Measurements from ENCODE around the gene P3H3. TPM values are rescaled to one million over a fixed set of nuclear protein-coding genes. Genes with fewer than 3 reads are reported as not detected.
"Not testable (repeated sequence)": the region's sequence is repeated elsewhere in the genome, so short reads cannot be mapped to it uniquely, and the experiment has no call there.

The P3H3 gene
- total RNA-seq, 1 experiment from 2014 or later, result 24.1 TPM

GRCh38 chr12:6843118-6843902 is 15.1 kb downstream of the P3H3 start:
- no peak for DNase-seq (ENCODE audit: low read depth)

DNA sequence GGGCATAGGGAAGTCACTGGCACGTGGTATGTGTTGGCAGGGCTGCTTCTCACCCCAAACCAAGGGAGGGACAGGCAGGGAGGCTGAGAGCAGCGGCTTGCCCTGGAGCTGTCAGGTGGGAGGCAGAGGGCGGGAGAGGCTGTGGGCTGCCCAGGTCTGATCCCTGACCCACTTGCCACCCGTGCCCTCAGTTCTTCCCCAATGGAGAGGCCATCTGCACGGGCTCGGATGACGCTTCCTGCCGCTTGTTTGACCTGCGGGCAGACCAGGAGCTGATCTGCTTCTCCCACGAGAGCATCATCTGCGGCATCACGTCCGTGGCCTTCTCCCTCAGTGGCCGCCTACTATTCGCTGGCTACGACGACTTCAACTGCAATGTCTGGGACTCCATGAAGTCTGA is 17.2 kb downstream of the P3H3 start:
- no peak for DNase-seq (ENCODE audit: low read depth)

DNA sequence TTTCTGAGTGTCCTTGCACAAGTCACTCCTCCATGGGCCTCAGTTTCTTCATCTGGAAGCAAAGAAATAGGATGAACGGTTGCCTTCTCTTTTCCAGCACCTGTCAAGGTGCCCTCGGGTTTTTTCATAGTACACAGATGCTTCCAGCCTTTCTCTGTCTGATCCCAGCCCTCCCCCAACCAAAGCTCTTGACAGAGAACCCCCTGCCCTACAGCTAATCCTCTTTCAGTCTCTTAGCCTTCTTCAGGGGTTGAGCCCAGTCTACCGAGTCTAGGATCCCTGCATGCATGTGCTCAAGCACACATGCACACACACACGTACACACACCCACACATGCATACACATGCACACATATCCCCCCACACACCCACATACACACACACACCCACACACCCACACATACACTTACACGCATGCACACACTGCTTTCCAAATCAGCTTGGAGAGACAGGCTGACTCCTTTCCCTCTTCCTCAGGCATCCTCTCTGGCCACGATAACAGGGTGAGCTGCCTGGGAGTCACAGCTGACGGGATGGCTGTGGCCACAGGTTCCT is 18.2 kb downstream of the P3H3 start:
- no peak for DNase-seq (ENCODE audit: low read depth)

DNA sequence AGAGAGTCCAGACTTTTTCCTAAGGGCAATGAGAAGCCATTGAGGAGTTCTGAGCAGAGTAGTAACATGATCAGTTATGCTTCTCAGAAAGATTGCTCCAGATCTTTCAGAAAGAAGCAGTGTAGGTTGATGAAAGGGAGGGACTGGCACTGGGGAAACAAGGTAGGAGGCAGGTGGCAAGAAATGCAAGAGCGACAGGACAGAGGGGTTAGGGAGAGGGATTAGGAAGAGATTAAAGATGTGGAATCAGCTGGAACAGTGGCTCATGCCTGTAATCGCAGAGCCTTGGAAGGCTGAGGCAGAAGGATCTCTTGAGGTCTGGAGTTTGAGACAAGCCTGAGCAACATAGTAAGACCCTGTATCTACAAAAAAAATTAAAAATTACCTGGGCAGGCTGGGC is 19.5 kb downstream of the P3H3 start:
- no peak for DNase-seq (ENCODE audit: low read depth)

DNA sequence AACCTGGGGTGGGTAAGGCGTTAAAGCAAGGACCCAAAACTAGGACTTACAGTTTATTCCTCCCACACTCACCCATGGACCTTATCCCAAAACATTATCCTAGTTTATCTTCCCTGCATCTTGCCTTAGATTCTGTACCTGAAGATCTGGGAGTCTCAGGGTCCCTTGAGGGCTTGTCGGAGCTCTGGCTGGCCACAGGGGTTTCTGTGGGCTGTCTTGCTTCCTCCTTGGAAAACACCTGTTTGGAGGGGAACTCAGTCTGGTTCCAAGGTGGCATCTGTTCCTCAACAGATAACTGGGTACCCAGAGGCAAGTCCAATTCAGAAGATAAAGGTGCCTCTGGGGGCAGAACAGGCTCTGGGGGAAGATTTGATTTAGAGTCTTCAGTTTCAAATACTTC is 21.2 kb downstream of the P3H3 start:
- no peak for DNase-seq (ENCODE audit: low read depth)

DNA sequence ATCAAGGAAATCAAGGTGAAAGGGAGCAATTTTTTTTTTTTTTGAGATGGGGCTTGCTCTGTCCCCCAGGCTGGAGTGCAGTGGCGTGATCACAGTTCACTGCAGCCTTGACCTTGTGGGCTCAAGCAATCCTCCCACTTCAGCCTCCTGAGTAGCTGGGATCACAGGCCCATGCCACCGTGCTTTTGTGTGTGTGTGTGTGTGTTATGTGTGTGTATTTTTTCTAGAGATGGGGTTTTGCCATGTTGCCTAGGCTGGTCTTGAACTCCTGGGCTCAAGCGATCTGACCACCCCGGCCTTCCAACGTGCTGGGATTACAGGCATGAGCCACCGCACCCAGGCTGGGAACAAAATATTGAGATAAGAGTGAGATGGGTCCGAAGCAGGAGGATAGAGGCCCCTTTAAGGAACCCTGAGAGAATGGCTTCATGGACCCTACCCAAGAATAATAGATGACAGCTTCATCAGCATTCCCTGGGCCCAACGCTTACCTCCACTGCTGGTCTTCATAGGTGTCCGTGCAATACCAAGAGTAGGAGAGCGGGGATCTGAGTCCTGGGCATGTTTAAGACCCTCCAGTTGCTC is 21.9 kb downstream of the P3H3 start:
- no peak for DNase-seq (ENCODE audit: low read depth)

DNA sequence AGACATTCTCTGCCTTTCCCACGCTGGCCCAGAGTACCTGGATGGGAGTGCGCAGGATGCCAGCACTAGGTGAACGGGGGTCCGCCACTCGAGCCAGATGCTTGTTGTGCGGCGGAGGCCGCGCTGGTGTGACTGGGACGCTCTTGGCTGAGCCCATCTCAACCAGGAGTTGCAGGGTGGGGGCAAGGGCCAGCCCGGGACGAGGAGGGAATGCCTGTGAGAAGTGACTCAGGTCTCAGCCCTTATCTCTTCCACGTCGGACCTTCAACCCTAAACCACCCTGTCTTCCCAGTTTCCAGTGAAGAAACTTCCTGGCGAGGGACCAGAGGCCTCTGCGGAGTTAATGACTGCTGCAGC is 22.6 kb downstream of the P3H3 start:
- DNase-seq (ENCODE audit: low read depth), result peak; percentile 59

DNA sequence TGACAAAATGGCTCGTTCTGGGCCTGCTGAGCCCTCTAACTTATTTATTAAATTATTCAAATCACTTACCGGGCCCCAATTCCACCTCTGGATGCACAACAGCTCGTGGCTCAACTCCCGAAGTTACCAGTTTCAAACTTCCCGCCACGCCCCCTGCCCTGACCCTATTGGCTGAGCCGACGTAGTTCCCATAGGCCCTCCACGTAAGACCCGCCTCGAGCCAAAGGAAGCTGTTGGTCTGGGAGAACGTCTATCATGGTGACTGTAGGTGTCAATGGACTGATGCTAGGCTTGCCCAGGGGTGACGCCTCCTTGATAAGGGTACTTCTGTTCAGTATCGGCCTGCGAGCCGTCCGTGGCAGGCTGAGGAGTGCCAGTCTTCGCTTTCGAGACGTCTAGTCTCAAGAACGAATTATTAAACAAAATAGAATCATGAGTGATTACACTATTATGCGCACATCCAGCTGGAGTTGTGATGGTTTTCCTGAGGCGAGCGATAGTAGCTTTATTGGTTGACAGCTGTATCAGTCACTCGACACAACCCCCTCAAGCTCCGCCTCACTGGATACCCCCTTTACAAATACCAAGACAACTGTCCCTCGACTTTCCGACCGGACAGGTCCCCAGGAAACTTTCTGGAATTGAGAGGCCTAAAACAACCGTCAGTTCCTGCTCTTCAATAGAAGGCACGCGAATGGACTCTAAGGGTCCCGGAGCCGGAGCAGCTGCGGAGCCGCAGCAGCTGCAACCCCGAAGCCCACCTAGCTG is 23.1 kb downstream of the P3H3 start, which contains the start of gene CDCA3:
CDCA3 (minus strand) TSS at position 134 of the 768 bp plus-strand sequence. CDS start 334 bp downstream, outside the sequence.
- DNase-seq (ENCODE audit: low read depth), result peak; percentile 99

DNA sequence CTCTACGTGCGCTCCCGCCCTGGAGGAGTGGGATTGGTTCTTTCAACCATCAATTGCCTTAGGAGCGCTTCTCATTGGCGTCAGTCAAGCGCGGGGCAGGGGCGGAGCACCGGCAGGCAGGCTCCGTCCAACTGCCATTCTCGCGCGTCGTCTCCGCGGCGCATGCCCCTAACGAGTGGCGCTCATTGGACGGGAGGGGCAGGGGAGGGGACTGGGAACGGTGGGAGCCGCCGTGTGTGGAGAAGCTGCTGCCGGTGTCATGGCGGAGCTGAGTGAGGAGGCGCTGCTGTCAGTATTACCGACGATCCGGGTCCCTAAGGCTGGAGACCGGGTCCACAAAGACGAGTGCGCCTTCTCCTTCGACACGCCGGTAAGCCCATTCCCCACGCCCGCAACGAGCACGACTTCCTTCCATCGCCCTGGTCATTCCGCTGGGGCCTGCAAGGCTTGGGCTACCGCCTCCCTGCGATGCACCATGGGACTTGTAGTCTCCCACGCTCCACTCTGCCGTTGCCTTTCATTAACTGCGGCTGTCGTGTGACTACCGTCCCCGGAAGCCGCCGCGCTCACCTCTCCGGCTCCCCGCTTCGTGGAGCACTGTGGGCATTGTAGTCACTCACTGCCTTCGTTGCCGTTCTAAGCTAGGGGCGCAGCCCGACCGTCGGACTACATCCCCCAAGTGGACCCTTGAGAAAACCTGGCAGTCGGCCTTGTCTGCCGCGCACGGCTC is 23.9 kb downstream of the P3H3 start, which contains the start of gene USP5:
USP5 (plus strand) TSS at position 230 of the 730 bp plus-strand sequence; CDS start at position 260, 30 bp downstream.
- DNase-seq (ENCODE audit: low read depth), result peak; percentile 100

DNA sequence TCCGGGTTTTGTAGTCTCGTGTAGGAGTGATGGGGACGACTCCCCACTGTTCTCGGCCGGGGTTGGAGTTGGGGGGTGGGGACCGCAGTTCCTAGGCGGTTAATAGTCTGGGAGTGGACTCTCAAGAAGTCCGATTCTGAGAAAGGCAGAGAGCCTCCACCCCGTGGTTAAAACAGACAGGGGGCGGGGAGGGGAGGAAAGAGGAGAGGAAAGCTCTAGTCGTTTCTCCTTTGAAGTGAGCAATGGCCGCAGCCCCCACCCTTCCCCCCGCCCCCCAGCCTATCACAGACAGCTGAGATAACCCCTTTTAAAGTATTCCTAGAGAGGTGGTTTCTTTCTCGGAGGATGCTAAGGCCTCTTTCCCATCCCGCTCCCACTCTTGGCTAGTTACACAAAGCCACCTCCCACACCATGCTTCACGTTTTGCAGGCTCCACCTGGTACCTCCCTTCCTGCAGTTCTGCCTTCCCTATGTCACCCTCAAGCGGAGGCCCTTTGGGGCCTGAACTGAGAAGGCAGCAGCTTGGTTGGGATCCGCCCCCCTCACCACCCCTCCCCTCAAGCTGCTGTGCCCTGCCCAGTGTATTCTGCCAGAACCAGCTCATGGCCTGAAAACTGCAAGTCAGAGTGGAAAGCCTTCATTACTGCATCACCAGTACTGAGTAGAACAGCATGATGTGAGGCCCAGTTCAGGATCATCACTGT is 24.6 kb downstream of the P3H3 start:
- peak; percentile 80 for DNase-seq (ENCODE audit: low read depth)

- no peak for DNase-seq (ENCODE audit: low read depth)
These were observed 25.4 kb downstream of the P3H3 start for GRCh38 chr12:6853626-6854025.

- DNase-seq (ENCODE audit: low read depth), result no peak
These were observed 25.8 kb downstream of the P3H3 start for GRCh38 chr12:6854036-6854435.

- DNase-seq (ENCODE audit: low read depth), result no peak
These were observed 27.1 kb downstream of the P3H3 start for GRCh38 chr12:6855322-6855721.

- no peak for DNase-seq (ENCODE audit: low read depth)
These were observed 30.6 kb downstream of the P3H3 start for GRCh38 chr12:6858799-6859198.

DNA sequence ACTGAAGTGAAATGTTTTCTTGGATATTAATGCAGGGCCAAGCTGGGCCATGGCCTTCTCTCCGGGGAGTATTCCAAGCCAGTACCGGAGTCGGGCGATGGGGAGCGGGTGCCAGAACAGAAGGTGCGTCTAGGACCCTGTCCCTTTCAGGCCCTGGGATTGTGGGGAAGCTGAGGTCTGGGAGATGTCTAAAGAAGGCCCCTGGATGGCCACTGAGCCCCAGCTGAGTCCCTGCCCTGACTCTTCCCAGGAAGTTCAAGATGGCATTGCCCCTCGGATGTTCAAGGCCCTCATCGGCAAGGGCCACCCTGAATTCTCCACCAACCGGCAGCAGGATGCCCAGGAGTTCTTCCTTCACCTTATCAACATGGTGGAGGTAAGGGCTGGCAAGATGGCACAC is 31.9 kb downstream of the P3H3 start:
- no peak for DNase-seq (ENCODE audit: low read depth)

DNA sequence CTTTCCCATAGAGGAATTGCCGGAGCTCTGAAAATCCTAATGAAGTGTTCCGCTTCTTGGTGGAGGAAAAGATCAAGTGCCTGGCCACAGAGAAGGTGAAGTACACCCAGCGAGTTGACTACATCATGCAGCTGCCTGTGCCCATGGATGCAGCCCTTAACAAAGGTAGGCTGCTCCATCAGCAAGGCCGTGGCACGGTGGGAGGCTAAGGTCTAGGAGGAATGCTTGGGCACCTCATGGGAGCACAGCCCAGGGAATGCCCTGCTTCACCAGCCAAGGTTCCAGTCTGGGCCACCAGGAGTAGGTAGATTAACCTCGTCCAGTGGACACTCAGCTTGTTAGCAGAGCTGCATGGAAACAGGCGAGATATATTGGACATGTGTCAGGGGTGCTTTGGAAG is 32.7 kb downstream of the P3H3 start:
- no peak for DNase-seq (ENCODE audit: low read depth)

- DNase-seq (ENCODE audit: low read depth), result no peak
These were observed 33.2 kb downstream of the P3H3 start for GRCh38 chr12:6861391-6861790.

DNA sequence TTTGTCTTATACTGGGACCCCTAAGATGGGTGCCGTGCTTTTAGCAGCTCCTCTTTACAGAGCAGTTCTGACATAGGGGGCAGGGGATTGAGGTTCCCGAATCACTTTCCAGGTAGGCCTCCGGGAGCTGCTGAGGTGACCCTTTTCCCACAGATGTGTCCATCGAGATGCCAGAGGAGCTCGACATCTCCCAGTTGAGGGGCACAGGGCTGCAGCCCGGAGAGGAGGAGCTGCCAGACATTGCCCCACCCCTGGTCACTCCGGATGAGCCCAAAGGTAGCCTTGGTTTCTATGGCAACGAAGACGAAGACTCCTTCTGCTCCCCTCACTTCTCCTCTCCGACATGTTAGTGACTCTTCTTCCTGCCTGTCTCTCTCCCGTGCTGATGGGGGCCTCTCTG is 34.8 kb downstream of the P3H3 start:
- no peak for DNase-seq (ENCODE audit: low read depth)

GRCh38 chr12:6863586-6864321 is 35.5 kb downstream of the P3H3 start:
- no peak for DNase-seq (ENCODE audit: low read depth)

GRCh38 chr12:6865307-6865706 is 37.1 kb downstream of the P3H3 start:
- DNase-seq (ENCODE audit: low read depth), result not testable (repeated sequence)

Measured in Daoy (cell line).